ACHN (cell line): ENCODE data around the gene COG5.
A peak's percentile ranks its signal among the peaks of the same experiment; 100 is the strongest.

ENCODE experiments used
- DNase-seq: peaks from one replicate; pipeline ENCODE4 v3.0.0-alpha.2; 2015
- in situ Hi-C: cut with HindIII; loops from 2 replicates; pipeline ENCODE4 v1.10.0; 2017; ENCODE audit warnings: low sequenced_read_pairs, low pct_ligation_motif_present, low pct_unique_long_range_greater_than_20kb

COG5 gene

GRCh38 chr7:107563775-107564552 lies at the start of gene COG5, which contains the start of gene DUS4L:
COG5 (minus strand) TSS chr7:107563920; CDS start chr7:107563896, 24 bp downstream.
DUS4L (plus strand) TSS chr7:107563971; CDS start chr7:107567071, 3,100 bp downstream.
- in situ Hi-C loops = no loop called here
- DNase-seq = peak; percentile 89

- DNase-seq = no peak
- in situ Hi-C loops = no loop called here
These were observed 49.7 kb upstream of the COG5 start for GRCh38 chr7:107613439-107613838.

- DNase-seq = no peak
- in situ Hi-C loops = no loop called here
These were observed 46.6 kb upstream of the COG5 start for GRCh38 chr7:107610323-107610722.

GRCh38 chr7:107609811-107610261 lies 46.1 kb upstream of the COG5 start:
- DNase-seq = no peak
- in situ Hi-C loops = no loop called here

- in situ Hi-C loops = no loop called here
- no peak for DNase-seq
These were observed 42.6 kb upstream of the COG5 start for GRCh38 chr7:107606303-107606702.

- in situ Hi-C loops = no loop called here
- DNase-seq = no peak
These were observed 41.6 kb upstream of the COG5 start for GRCh38 chr7:107605218-107605815.

DNA sequence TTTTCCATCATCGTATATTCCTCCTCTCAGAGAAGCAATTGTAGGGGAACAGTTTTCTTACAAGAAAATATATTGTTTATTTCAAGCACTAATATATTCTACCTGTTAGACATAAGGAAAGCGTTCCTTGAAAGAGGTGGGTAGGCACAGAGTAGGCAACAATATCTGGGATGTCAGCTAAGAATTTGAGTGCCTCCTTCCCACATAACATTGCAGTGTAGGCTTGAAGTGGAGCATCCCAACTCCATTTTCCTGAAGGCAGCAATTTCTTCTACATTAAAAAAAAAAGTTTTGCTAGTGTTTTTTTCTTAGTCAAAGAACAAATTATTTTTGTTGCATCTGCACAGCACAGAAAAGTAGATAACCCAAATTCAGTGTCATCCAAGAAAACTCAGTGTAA lies 37.1 kb upstream of the COG5 start:
- in situ Hi-C loops = no loop called here
- no peak for DNase-seq

- DNase-seq = no peak
- in situ Hi-C loops = no loop called here
These were observed 35.5 kb upstream of the COG5 start for GRCh38 chr7:107599262-107599661.

DNA sequence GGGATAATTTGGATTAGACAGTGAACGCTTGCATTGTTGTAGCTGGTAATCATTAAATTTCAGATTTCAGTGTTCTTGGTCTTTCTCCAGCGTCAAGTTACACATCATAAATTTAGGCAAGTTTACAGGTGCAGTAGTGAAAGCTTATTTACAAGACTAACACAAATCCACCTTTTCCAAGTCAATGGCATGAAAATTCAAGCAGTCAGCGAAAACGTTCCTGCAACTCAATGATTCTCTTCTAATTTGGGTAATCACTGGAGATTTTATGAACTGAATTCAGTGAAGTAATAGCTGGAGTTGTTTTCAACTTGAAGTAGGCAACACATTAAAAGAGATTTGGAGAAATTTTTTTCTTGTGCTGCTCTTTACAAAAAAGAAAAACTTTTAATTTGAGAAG lies 34.2 kb upstream of the COG5 start:
- in situ Hi-C loops = no loop called here
- no peak for DNase-seq

DNA sequence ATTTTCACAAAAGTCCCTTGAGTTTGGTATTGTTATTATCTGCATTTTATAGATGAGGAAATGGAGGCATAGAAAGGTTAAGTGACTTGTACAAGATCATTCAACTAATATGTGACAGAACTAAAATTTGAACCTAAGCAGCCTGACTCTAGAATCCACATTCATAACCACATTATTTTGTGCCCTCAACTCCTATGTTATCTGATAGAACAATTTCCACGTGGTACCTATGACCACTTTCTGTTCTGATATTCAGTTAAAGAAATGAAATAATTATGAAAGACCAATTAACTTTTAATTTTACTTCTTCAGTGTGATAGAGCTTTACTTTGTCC lies 33.8 kb upstream of the COG5 start:
- DNase-seq = no peak
- in situ Hi-C loops = no loop called here

GRCh38 chr7:107596881-107597581 lies 33.3 kb upstream of the COG5 start:
- DNase-seq = no peak
- in situ Hi-C loops = no loop called here

DNA sequence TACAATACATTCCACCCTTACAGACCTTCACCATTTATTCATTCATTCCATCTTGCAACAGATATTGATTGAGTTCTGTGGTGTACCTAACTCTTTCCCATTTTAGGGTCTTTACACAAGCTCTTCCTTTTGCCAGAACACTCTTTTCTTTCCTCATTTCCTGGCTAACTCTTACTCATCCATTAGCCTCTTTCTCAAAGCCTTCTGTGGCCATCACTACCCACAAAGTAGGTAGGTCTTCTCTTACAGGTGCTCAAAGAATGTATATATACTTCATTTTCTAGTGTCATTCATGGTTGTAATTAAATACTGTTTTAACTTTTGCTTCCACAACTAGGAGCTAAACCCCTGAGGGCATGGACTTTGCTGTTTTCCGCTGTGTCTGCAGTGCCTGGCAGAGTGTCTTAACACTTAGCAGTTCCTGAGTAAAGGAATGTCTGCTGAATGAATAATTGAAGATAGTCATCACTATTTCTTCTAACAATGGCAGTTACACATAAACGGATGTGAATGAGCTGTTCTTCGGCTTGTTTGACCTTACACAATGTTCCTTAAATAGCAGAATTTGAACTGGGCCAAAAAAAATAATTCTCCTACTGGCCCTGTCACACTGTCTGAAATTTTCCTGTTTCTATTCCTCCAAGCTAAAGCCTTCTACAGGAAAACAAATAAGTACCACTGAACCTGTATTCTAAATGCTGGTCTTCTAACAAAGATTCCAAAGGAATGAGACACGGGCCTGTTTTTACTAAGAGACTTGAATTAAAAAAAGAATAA lies 31.4 kb upstream of the COG5 start:
- in situ Hi-C loops = no loop called here
- DNase-seq = no peak

DNA sequence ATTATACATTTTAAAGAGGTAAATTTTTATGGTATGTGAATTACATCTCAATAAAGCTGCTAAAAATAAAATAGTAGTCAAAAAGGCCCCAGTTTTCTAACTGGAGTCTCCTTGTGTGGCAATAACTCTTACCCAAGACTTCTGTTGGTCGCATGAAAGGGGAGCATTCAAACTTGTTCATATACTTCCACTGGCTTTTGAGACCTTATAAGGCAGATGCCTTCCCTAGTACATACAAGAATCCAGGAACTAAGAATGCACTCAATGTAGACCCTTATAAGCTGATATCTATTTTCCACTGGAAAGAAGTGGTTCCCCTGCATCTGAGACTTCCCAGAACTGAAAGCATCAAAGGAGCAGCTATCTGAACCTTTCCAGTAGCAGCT lies 29.3 kb upstream of the COG5 start:
- DNase-seq = no peak
- in situ Hi-C loops = no loop called here

DNA sequence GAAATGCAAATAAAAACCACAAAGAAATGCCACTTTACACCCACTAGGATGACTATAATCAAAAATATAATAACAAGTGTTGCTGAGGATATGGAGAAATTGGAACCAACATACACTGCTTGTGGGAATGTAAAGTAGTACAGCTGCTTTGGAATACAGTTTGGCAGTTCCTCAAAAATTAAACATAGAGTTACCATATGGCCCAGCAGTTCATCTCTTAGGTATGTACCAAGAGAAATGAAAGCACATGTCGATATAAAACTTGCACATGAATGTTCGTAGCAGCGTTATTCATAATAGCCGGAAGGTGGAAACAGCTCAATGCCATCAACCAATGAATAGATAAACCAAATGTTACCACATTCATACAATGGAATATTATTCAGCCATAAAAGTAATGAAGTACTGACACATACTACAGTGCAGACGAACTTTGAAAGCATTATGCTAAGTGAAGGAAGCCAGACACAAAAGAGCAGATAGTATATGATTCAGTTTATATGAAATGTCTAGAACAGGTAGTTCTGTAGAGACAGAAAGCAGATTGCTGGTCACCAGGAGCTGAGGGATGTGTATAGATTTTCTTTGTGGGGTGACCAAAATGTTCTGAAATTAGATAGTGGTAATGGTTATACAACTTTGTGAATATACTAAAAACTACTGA lies 28.8 kb upstream of the COG5 start:
- DNase-seq = no peak
- in situ Hi-C loops = no loop called here

- in situ Hi-C loops = no loop called here
- DNase-seq = no peak
These were observed 27.7 kb upstream of the COG5 start for GRCh38 chr7:107591421-107591820.

GRCh38 chr7:107588529-107589130 lies 24.9 kb upstream of the COG5 start:
- in situ Hi-C loops = no loop called here
- DNase-seq = no peak

DNA sequence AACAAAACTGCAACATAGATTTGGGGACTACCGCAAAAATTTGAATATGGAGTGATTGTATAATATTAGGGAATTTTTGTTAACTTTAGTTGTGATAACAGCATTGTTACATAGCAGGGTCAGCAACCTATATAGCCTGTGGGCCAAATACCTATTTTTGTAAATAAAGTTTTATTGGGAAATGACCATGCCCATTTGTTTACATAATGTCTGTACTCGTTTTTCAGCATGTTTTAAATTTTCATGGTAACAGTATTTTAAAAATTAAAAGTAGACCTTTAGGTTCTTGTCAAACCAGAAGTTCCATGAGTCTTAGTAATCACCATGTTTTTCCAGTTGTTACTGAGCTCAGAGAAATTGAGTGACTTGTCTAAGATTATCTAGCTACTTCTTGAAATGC lies 21.0 kb upstream of the COG5 start:
- in situ Hi-C loops = no loop called here

DNA sequence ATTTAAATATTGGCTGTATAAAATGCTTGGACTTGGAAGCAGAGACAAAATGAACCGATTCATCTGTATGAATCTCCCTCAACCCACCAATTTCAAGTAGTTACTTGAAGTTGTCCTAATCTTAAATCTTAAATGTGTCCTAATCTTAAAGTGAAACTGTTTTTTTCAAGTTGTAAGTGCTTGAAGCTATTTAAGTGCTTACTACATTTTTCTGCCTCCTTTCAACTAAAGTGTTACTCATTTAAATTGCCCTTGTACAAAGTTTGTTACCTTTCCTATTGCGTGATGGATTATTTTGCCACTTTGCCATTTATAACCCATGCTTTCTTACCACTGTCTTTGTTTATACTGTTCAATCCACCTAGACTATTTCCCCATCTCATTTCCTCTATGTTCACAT lies 19.2 kb upstream of the COG5 start:
- in situ Hi-C loops = no loop called here
- DNase-seq = no peak

More for the DNA sequence above, 21.0 kb upstream of the COG5 start:
- DNase-seq = no peak
